GM23338 (cell line): ENCODE measurements around the gene GPR39.

Experiments
- CREB1 ChIP-seq: fragments of 250-450 bp; sonication (Bioruptor Pico); IDR thresholded peaks from 2 replicates; pipeline ENCODE4 v1.5.0; 2020; ENCODE audit warnings: low read depth, mild to moderate bottlenecking, moderate library complexity
- EZH2 ChIP-seq: fragments of 200-600 bp; sonication (generic); IDR thresholded peaks from one replicate; pipeline ENCODE4 v1.8.0; 2017; ENCODE audit warnings: antibody characterized with exemption, mild to moderate bottlenecking, low read depth; ENCODE audit not compliant: unreplicated experiment
- EZH2phosphoT487 ChIP-seq: fragments of 200-600 bp; sonication (generic); IDR thresholded peaks from one replicate; pipeline ENCODE4 v1.8.1; 2018; ENCODE audit warnings: antibody characterized with exemption; ENCODE audit not compliant: unreplicated experiment
- NANOG ChIP-seq: IDR thresholded peaks from 2 replicates; pipeline ENCODE4 v1.6.1; 2016; ENCODE audit warnings: antibody characterized with exemption, borderline replicate concordance
- POLR2AphosphoS5 ChIP-seq: IDR thresholded peaks from 2 replicates; pipeline ENCODE4 v1.6.1; 2016; ENCODE audit warnings: antibody characterized with exemption, low read depth
- ZNF331 ChIP-seq: fragments of 250-450 bp; sonication (Bioruptor Pico); IDR thresholded peaks from 2 replicates; pipeline ENCODE4 v1.5.0; 2020; ENCODE audit warnings: low read depth, mild to moderate bottlenecking, moderate library complexity
- TF ChIP-seq, protein P1 (sequence below), 2 experiments: fragments of 200-600 bp in 1 of 2; sonication (generic) in 1 of 2; conservative IDR thresholded peaks; 2 replicates each; pipeline versions ENCODE4 v1.5.1 to v1.6.1; 2016 to 2017; ENCODE audit warnings: antibody characterized with exemption in 2 of 2, low read depth in 2 of 2, mild to moderate bottlenecking in 2 of 2, moderate library complexity in 1 of 2
- TF ChIP-seq, protein P2 (sequence below): IDR thresholded peaks from one replicate; pipeline ENCODE4 v1.6.1; 2018; ENCODE audit warnings: antibody characterized with exemption; ENCODE audit not compliant: unreplicated experiment

DNA sequence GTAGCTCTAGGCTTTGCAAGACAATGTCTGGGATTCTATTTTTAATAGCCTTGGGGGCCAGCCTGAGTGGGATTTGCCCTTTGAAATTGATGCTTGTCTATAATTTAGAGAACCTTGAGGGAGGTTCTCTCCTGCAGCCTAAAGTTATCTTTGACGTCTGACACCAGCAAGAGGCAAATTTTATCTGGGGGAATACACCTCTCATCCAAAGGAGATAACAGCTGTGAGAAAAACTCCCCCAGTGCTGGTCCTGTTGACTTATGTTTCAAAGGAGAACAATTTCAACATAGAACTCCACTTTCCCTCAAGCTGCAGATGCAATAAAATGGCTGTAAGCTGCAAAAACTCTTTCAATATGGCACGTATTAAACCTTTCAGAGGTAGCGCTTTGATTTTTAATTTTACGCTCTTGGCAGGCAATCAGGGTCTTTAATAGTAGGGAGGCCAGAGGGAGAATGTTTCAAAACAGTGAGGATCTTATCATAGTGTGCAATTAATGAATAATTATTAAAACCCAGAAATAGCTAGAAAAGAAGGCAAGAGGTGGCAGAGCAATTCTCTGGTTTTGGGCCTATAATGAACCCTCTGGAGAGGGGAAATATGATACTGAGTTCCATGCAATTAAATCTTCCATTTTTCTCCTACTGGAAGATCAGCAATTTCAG is 191.0 kb downstream of the GPR39 start:
- TF ChIP-seq, protein P1, sequence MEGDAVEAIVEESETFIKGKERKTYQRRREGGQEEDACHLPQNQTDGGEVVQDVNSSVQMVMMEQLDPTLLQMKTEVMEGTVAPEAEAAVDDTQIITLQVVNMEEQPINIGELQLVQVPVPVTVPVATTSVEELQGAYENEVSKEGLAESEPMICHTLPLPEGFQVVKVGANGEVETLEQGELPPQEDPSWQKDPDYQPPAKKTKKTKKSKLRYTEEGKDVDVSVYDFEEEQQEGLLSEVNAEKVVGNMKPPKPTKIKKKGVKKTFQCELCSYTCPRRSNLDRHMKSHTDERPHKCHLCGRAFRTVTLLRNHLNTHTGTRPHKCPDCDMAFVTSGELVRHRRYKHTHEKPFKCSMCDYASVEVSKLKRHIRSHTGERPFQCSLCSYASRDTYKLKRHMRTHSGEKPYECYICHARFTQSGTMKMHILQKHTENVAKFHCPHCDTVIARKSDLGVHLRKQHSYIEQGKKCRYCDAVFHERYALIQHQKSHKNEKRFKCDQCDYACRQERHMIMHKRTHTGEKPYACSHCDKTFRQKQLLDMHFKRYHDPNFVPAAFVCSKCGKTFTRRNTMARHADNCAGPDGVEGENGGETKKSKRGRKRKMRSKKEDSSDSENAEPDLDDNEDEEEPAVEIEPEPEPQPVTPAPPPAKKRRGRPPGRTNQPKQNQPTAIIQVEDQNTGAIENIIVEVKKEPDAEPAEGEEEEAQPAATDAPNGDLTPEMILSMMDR (conservative IDR thresholded peaks at IDR 0.05; ENCODE audit: low read depth in 2 of 2) = no peak
- TF ChIP-seq POLR2AphosphoS5 = no peak
- TF ChIP-seq EZH2 = no peak
- TF ChIP-seq, protein P2, sequence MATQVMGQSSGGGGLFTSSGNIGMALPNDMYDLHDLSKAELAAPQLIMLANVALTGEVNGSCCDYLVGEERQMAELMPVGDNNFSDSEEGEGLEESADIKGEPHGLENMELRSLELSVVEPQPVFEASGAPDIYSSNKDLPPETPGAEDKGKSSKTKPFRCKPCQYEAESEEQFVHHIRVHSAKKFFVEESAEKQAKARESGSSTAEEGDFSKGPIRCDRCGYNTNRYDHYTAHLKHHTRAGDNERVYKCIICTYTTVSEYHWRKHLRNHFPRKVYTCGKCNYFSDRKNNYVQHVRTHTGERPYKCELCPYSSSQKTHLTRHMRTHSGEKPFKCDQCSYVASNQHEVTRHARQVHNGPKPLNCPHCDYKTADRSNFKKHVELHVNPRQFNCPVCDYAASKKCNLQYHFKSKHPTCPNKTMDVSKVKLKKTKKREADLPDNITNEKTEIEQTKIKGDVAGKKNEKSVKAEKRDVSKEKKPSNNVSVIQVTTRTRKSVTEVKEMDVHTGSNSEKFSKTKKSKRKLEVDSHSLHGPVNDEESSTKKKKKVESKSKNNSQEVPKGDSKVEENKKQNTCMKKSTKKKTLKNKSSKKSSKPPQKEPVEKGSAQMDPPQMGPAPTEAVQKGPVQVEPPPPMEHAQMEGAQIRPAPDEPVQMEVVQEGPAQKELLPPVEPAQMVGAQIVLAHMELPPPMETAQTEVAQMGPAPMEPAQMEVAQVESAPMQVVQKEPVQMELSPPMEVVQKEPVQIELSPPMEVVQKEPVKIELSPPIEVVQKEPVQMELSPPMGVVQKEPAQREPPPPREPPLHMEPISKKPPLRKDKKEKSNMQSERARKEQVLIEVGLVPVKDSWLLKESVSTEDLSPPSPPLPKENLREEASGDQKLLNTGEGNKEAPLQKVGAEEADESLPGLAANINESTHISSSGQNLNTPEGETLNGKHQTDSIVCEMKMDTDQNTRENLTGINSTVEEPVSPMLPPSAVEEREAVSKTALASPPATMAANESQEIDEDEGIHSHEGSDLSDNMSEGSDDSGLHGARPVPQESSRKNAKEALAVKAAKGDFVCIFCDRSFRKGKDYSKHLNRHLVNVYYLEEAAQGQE = no peak
- no peak for TF ChIP-seq EZH2phosphoT487
- no peak for TF ChIP-seq CREB1 (CRISPR knock-in tag)
- no peak for TF ChIP-seq ZNF331 (CRISPR knock-in tag)
- TF ChIP-seq NANOG = no peak
